SK-N-MC (cell line): Measurements from ENCODE around the gene PKDREJ.
A peak's percentile ranks its signal among the peaks of the same experiment; 100 is the strongest.

ENCODE experiments used
- DNase-seq: peaks from one replicate; pipeline ENCODE4 v3.0.0-alpha.2; 2011; ENCODE audit warnings: low read depth, low spot score
- H3K27ac ChIP-seq: fragments of 200-600 bp; sonication (generic); 2 replicates; pipeline ENCODE4 v1.5.1; 2016; ENCODE audit warnings: mixed run types
- H3K36me3 ChIP-seq: fragments of 200-600 bp; sonication (generic); 2 replicates; pipeline ENCODE4 v1.6.1; 2017; ENCODE audit warnings: antibody characterized with exemption, low read length, mixed read lengths; ENCODE audit not compliant: insufficient read depth
- H3K4me3 ChIP-seq: fragments of 200-600 bp; sonication (generic); 2 replicates; pipeline ENCODE4 v1.5.1; 2016
- H3K9ac ChIP-seq: fragments of 200-600 bp; sonication (generic); 2 replicates; pipeline ENCODE4 v1.8.0; 2017; ENCODE audit warnings: mixed run types, mixed read lengths; ENCODE audit not compliant: insufficient read length
- H3K9me3 ChIP-seq: fragments of 200-600 bp; sonication (generic); 2 replicates; pipeline ENCODE4 v1.6.1; 2017; ENCODE audit warnings: low read depth, mild to moderate bottlenecking, antibody characterized with exemption, low read length, moderate library complexity, mixed read lengths
- EZH2 ChIP-seq: fragments of 200-600 bp; sonication (generic); IDR thresholded peaks from one replicate; pipeline ENCODE4 v1.6.1; 2017; ENCODE audit warnings: antibody characterized with exemption
- FOXP2 ChIP-seq: optimal IDR thresholded peaks from 2 replicates; pipeline ENCODE3; 2011; ENCODE audit warnings: mild to moderate bottlenecking, moderate library complexity; ENCODE audit not compliant: insufficient read depth; ENCODE audit errors: extremely low read length, control extremely low read depth
- POLR2AphosphoS5 ChIP-seq: IDR thresholded peaks from 2 replicates; pipeline ENCODE4 v1.6.1; 2012; ENCODE audit warnings: mild to moderate bottlenecking, low read depth, low read length, borderline replicate concordance

The PKDREJ gene

GRCh38 chr22:46299101-46299500 is 36.0 kb upstream of the PKDREJ start:
- Histone ChIP-seq H3K9ac (peak overlapping the region; percentile 37), H3K36me3 (peaks cover 48% of the 10 kb centered on the region), H3K27ac (no peak overlapping the region), H3K4me3 (peak overlapping the region; percentile 24; the same call in 1 of the 2 replicates), H3K9me3 (no peaks in the 10 kb centered on the region)
- no peak for TF ChIP-seq POLR2AphosphoS5
- no peak for TF ChIP-seq FOXP2
- TF ChIP-seq EZH2 = no peak
- no peak for DNase-seq

- peak overlapping the region; percentile 73 for H3K9ac ChIP-seq
- TF ChIP-seq EZH2 (no peak), POLR2AphosphoS5 (no peak), FOXP2 (no peak)
- peak overlapping the region; percentile 96 for H3K4me3 ChIP-seq
- no peak overlapping the region for H3K27ac ChIP-seq
- DNase-seq = no peak
- no peaks in the 10 kb centered on the region for H3K9me3 ChIP-seq
- H3K36me3 ChIP-seq = peaks cover 33% of the 10 kb centered on the region
These were observed 34.1 kb upstream of the PKDREJ start for GRCh38 chr22:46297151-46297812.

- Histone ChIP-seq H3K4me3 (peak within 1 kb of the TSS; percentile 96), H3K9ac (peak within 1 kb of the TSS; percentile 78), H3K27ac (peak within 1 kb of the TSS; percentile 75), H3K36me3 (peaks cover 29% of the 10 kb centered on the region), H3K9me3 (no peaks in the 10 kb centered on the region)
- peak; percentile 73 for DNase-seq
- TF ChIP-seq FOXP2 = peak; percentile 43
- peak; percentile 77 for TF ChIP-seq POLR2AphosphoS5
- no peak for TF ChIP-seq EZH2
These were observed 33.4 kb upstream of the PKDREJ start, which contains the start of gene GTSE1 for GRCh38 chr22:46296257-46297150. Gene GTSE1 (plus strand): TSS chr22:46296870. CDS start chr22:46297401, 531 bp downstream.

- TF ChIP-seq POLR2AphosphoS5 (no peak), FOXP2 (no peak), EZH2 (no peak)
- H3K9me3 ChIP-seq = no peaks in the 10 kb centered on the region
- peak overlapping the region; percentile 96 for H3K4me3 ChIP-seq
- no peak for DNase-seq
- H3K27ac ChIP-seq = peak overlapping the region; percentile 75; the same call in 1 of the 2 replicates
- H3K36me3 ChIP-seq = peaks cover 20% of the 10 kb centered on the region
- no peak overlapping the region for H3K9ac ChIP-seq
These were observed 32.3 kb upstream of the PKDREJ start for GRCh38 chr22:46295277-46295971.

- Histone ChIP-seq H3K27ac (peak overlapping the region; percentile 42; the same call in 1 of the 2 replicates), H3K36me3 (peaks cover 15% of the 10 kb centered on the region), H3K4me3 (no peak overlapping the region), H3K9me3 (no peaks in the 10 kb centered on the region), H3K9ac (no peak overlapping the region)
- DNase-seq = no peak
- TF ChIP-seq FOXP2 (no peak), POLR2AphosphoS5 (no peak), EZH2 (no peak)
These were observed 31.6 kb upstream of the PKDREJ start for GRCh38 chr22:46294784-46295183.

- Histone ChIP-seq H3K9ac (peak overlapping the region; percentile 53), H3K4me3 (peak overlapping the region; percentile 56), H3K27ac (peak overlapping the region; percentile 91), H3K36me3 (peaks cover 7% of the 10 kb centered on the region), H3K9me3 (no peaks in the 10 kb centered on the region)
- TF ChIP-seq POLR2AphosphoS5 (peak; percentile 45; the same call in 1 of the 2 replicates), EZH2 (no peak)
- DNase-seq = peak; percentile 56
These were observed 30.6 kb upstream of the PKDREJ start for GRCh38 chr22:46293577-46294260.

GRCh38 chr22:46292732-46293131 is 29.6 kb upstream of the PKDREJ start:
- Histone ChIP-seq H3K36me3 (no peaks in the 10 kb centered on the region), H3K4me3 (no peak overlapping the region), H3K9me3 (no peaks in the 10 kb centered on the region), H3K9ac (no peak overlapping the region), H3K27ac (peak overlapping the region; percentile 91)
- TF ChIP-seq FOXP2 = no peak
- DNase-seq = no peak
